Measurements from ENCODE around the gene PRR11.
"Not testable (repeated sequence)": the region's sequence is repeated elsewhere in the genome, so short reads cannot be mapped to it uniquely, and the experiment has no call there.

The PRR11 gene

GRCh38 chr17:59220328-59221158 lies 65.0 kb downstream of the PRR11 start, which contains the start of gene GDPD1:
GDPD1 (plus strand) TSS chr17:59220511; CDS start chr17:59220610, 99 bp downstream.
- peak; percentile 98 for DNase-seq

GRCh38 chr17:59221159-59221847 lies 65.8 kb downstream of the PRR11 start:
- DNase-seq = no peak

GRCh38 chr17:59223813-59224212 lies 68.3 kb downstream of the PRR11 start:
- DNase-seq = no peak

- not testable (repeated sequence) for DNase-seq
Observed at GRCh38 chr17:59228588-59228987, 73.0 kb downstream of the PRR11 start.

- no peak for DNase-seq
Observed at GRCh38 chr17:59230764-59231163, 75.2 kb downstream of the PRR11 start.

- no peak for DNase-seq
Observed at GRCh38 chr17:59234631-59235030, 79.1 kb downstream of the PRR11 start.

- DNase-seq = no peak
Observed at GRCh38 chr17:59238906-59239305, 83.4 kb downstream of the PRR11 start.

- DNase-seq = no peak
Observed at GRCh38 chr17:59244081-59244480, 88.5 kb downstream of the PRR11 start.
